Keratinocyte (primary cell): ENCODE measurements around the gene ACD. TPM values are rescaled to one million over a fixed set of nuclear protein-coding genes. Genes with fewer than 3 reads are reported as not detected.

ENCODE experiments used
- DNase-seq: peaks from one replicate; pipeline ENCODE4 v3.0.0-alpha.2; 2011; ENCODE audit warnings: low read depth, missing footprints, low spot score
- FAIRE-seq: peaks from 2 replicates; lab custom pipeline; 2011; peaks lifted over from hg19 to GRCh38; lab: Jason Lieb, UNC
- H2AFZ ChIP-seq: 2 replicates; pipeline ENCODE4 v1.6.0; 2012; ENCODE audit warnings: low read length, control low read depth, inconsistent platforms; ENCODE audit not compliant: control insufficient read depth
- H3K27ac ChIP-seq: 2 replicates; pipeline ENCODE4 v1.5.1; 2011; ENCODE audit warnings: low read length; ENCODE audit not compliant: control insufficient read depth, insufficient read depth
- H3K27me3 ChIP-seq: 3 replicates; pipeline ENCODE4 v1.6.0; 2011; ENCODE audit warnings: low read length; ENCODE audit not compliant: control insufficient read depth, insufficient read depth; ENCODE audit errors: extremely low read depth
- H3K36me3 ChIP-seq, 2 experiments: 2 replicates in 1 of 2; 3 replicates in 1 of 2; pipeline ENCODE4 v1.5.1; 2011; ENCODE audit warnings: low read length in 2 of 2, mild to moderate bottlenecking in 1 of 2; ENCODE audit not compliant: control insufficient read depth in 2 of 2, insufficient read depth in 2 of 2; ENCODE audit errors: extremely low read depth in 1 of 2
- H3K4me1 ChIP-seq: 3 replicates; pipeline ENCODE4 v1.5.1; 2011; ENCODE audit warnings: low read length; ENCODE audit not compliant: control insufficient read depth, insufficient read depth; ENCODE audit errors: extremely low read depth
- H3K4me2 ChIP-seq: 3 replicates; pipeline ENCODE4 v1.6.0; 2011; ENCODE audit warnings: low read depth, low read length; ENCODE audit not compliant: control insufficient read depth, insufficient read depth; ENCODE audit errors: extremely low read depth
- H3K4me3 ChIP-seq, 3 experiments: fragments of 200-600 bp in 1 of 3; sonication (generic) in 1 of 3; 2 replicates in 2 of 3; 3 replicates in 1 of 3; pipeline ENCODE4 v1.5.1; 2011 to 2016; ENCODE audit warnings: low read length in 3 of 3, mild to moderate bottlenecking in 3 of 3, control low read depth in 2 of 3, inconsistent platforms in 1 of 3, low read depth in 1 of 3, mixed read lengths in 1 of 3, mixed run types in 1 of 3, moderate library complexity in 1 of 3; ENCODE audit not compliant: control insufficient read depth in 2 of 3, insufficient read depth in 2 of 3; ENCODE audit errors: extremely low read depth in 1 of 3
- H3K79me2 ChIP-seq: 2 replicates; pipeline ENCODE4 v1.6.0; 2012; ENCODE audit warnings: low read length; ENCODE audit not compliant: control insufficient read depth, insufficient read depth
- H3K9ac ChIP-seq: 3 replicates; pipeline ENCODE4 v1.6.0; 2011; ENCODE audit warnings: low read length; ENCODE audit not compliant: control insufficient read depth, insufficient read depth; ENCODE audit errors: extremely low read depth
- H3K9me1 ChIP-seq: 3 replicates; pipeline ENCODE4 v1.6.0; 2011; ENCODE audit warnings: low read length; ENCODE audit not compliant: control insufficient read depth, insufficient read depth; ENCODE audit errors: extremely low read depth
- H3K9me3 ChIP-seq: 2 replicates; pipeline ENCODE4 v1.5.1; 2012; ENCODE audit warnings: low read depth, low read length; ENCODE audit not compliant: control insufficient read depth
- H4K20me1 ChIP-seq: 3 replicates; pipeline ENCODE4 v1.6.0; 2011; ENCODE audit warnings: low read length; ENCODE audit not compliant: control insufficient read depth, insufficient read depth; ENCODE audit errors: extremely low read depth
- EZH2 ChIP-seq: IDR thresholded peaks from one replicate; pipeline ENCODE4 v1.6.1; 2012; ENCODE audit warnings: inconsistent platforms, mild to moderate bottlenecking, low read length, moderate library complexity
- dilution Hi-C: fragments of 300-500 bp; cut with MboI; formaldehyde crosslinking; loops from one replicate; pipeline ENCODE4 v1.7.0; 2020; ENCODE audit warnings: low sequenced_read_pairs; ENCODE audit not compliant: extremely low pct_ligation_motif_present
- polyA plus RNA-seq, 5 experiments: library from polyadenylated mRNA; depleted of rRNA in 3 of 5; stranded (reverse) in 3 of 5; stranded (forward) in 1 of 5; unstranded in 1 of 5; fragments of >200 nt; gene quantifications; 1 replicate in 1 of 5; 2 replicates in 3 of 5; 3 replicates in 1 of 5; pipeline versions ENCODE4 v1.2.1 to v1.2.3, GENCODE V29; 2011 to 2012; ENCODE audit warnings: missing spikeins in 2 of 5, low read depth in 1 of 5, low replicate concordance in 1 of 5
- TF ChIP-seq, protein P1 (sequence below), 3 experiments: IDR thresholded peaks in 1 of 3; conservative IDR thresholded peaks in 1 of 3; optimal IDR thresholded peaks in 1 of 3; 2 replicates in 2 of 3; 3 replicates in 1 of 3; pipeline versions ENCODE3 to v1.5.1; 2011; ENCODE audit warnings: low read length in 3 of 3, mild to moderate bottlenecking in 3 of 3, moderate library complexity in 2 of 3, control low read depth in 1 of 3, inconsistent platforms in 1 of 3; ENCODE audit not compliant: insufficient read depth in 2 of 3; ENCODE audit errors: extremely low read depth in 1 of 3

Gene ACD
- polyA plus RNA-seq, 1 donor (not counting 4 experiments of a cell fraction or from before 2014, with no cell fraction given) = 12.9 TPM

- H3K79me2 ChIP-seq = no peaks in the 10 kb centered on the region
- no peak overlapping the region for H3K4me2 ChIP-seq
- no peaks in the 10 kb centered on the region for H4K20me1 ChIP-seq
- dilution Hi-C loops = no loop called here
- no peaks in the 10 kb centered on the region for H3K9me1 ChIP-seq
- H3K9ac ChIP-seq = no peak overlapping the region
- TF ChIP-seq, protein P1, sequence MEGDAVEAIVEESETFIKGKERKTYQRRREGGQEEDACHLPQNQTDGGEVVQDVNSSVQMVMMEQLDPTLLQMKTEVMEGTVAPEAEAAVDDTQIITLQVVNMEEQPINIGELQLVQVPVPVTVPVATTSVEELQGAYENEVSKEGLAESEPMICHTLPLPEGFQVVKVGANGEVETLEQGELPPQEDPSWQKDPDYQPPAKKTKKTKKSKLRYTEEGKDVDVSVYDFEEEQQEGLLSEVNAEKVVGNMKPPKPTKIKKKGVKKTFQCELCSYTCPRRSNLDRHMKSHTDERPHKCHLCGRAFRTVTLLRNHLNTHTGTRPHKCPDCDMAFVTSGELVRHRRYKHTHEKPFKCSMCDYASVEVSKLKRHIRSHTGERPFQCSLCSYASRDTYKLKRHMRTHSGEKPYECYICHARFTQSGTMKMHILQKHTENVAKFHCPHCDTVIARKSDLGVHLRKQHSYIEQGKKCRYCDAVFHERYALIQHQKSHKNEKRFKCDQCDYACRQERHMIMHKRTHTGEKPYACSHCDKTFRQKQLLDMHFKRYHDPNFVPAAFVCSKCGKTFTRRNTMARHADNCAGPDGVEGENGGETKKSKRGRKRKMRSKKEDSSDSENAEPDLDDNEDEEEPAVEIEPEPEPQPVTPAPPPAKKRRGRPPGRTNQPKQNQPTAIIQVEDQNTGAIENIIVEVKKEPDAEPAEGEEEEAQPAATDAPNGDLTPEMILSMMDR (optimal IDR thresholded peaks at IDR 0.05 in 1 of 3, IDR thresholded peaks at IDR 0.05 in 1 of 3, conservative IDR thresholded peaks at IDR 0.05 in 1 of 3; ENCODE audit: extremely low read depth in 1 of 3, insufficient read depth in 2 of 3, low read length in 3 of 3) = no peak
- TF ChIP-seq EZH2 = no peak
- no peak overlapping the region for H3K4me3 ChIP-seq
- H3K4me1 ChIP-seq = peaks cover 18% of the 10 kb centered on the region
- FAIRE-seq (no peak), DNase-seq (no peak)
- H3K9me3 ChIP-seq = no peaks in the 10 kb centered on the region
- no peak overlapping the region for H3K27ac ChIP-seq
- H2AFZ ChIP-seq = no peak overlapping the region
- H3K36me3 ChIP-seq = peaks cover 0 to 3% of the 10 kb centered on the region in 2 experiments
- no peaks in the 10 kb centered on the region for H3K27me3 ChIP-seq
Measured at GRCh38 chr16:67672306-67672705, 12.2 kb upstream of the ACD start.

DNA sequence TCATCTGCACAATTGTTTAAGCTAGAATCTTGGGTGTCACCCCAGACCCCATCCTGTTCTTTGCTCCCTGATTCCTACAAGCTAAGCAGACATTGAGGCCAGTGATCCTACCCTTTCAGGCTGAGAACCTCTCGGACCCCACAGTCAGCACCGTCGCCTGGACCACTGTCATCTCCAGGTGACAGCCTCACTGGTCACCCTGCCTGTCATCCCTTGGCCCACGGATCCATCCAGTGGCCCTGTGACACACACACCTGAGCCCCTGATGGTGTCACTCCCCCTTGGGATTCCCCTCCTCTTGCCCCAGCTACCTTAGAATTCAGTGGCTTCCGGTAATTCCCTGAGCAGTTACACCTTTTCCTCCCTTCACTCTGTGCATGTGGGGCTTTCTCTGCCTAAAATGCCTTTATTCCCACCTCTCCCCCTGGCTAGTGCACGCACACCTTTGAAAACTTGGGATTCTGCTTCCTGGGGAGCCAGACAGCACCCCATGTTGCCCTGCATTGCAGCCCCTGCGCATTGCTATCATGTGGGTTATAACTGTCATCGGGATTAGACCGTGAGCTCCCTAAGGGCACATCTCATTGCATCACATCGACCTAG is 9.5 kb upstream of the ACD start:
- no peak overlapping the region for H3K4me2 ChIP-seq
- H3K36me3 ChIP-seq = peaks cover 0 to 2% of the 10 kb centered on the region in 2 experiments
- H3K27me3 ChIP-seq = no peaks in the 10 kb centered on the region
- peaks cover 16% of the 10 kb centered on the region for H3K4me1 ChIP-seq
- no peak overlapping the region for H3K27ac ChIP-seq
- no peaks in the 10 kb centered on the region for H3K9me3 ChIP-seq
- no peak overlapping the region for H3K4me3 ChIP-seq
- dilution Hi-C loops = no loop called here
- H3K79me2 ChIP-seq = no peaks in the 10 kb centered on the region
- DNase-seq = no peak
- TF ChIP-seq, protein P1 (optimal IDR thresholded peaks at IDR 0.05 in 1 of 3, IDR thresholded peaks at IDR 0.05 in 1 of 3, conservative IDR thresholded peaks at IDR 0.05 in 1 of 3; ENCODE audit: extremely low read depth in 1 of 3, insufficient read depth in 2 of 3, low read length in 3 of 3) = no peak
- no peak overlapping the region for H2AFZ ChIP-seq
- FAIRE-seq = no peak
- H3K9ac ChIP-seq = no peak overlapping the region
- no peaks in the 10 kb centered on the region for H4K20me1 ChIP-seq
- H3K9me1 ChIP-seq = no peaks in the 10 kb centered on the region
